HEK293 (cell line): ENCODE results near the gene PACRG.

Source experiments
- CTCF ChIA-PET: fragments of 350-600 bp; formaldehyde crosslinking; extraction: SDS; loops from one replicate; lab custom pipeline; 2021; ENCODE audit warnings: antibody characterized with exemption; lab: Yijun Ruan, JAX
- POLR2A ChIA-PET: fragments of 300-600 bp; formaldehyde crosslinking; extraction: SDS; loops from one replicate; lab custom pipeline; 2020; ENCODE audit warnings: antibody characterized with exemption, inconsistent platforms; lab: Yijun Ruan, JAX
- H3K27ac ChIP-seq: fragments of 200-500 bp; sonication (Bioruptor generic); 2 replicates; pipeline ENCODE4 v1.5.1; 2014; ENCODE audit warnings: low read depth, low read length, control low read depth, inconsistent platforms; ENCODE audit errors: extremely low read depth
- H3K36me3 ChIP-seq, 2 experiments: fragments of 200-500 bp in 1 of 2; sonication (Bioruptor generic) in 1 of 2; 1 replicate in 1 of 2; 2 replicates in 1 of 2; pipeline ENCODE4 v1.5.1; 2014 to 2017; ENCODE audit warnings: inconsistent platforms in 2 of 2, low read length in 2 of 2; ENCODE audit not compliant: control insufficient read depth in 2 of 2, insufficient read depth in 1 of 2
- H3K4me1 ChIP-seq: fragments of 200-500 bp; sonication (Bioruptor generic); 2 replicates; pipeline ENCODE4 v1.5.1; 2014; ENCODE audit warnings: mild to moderate bottlenecking, low read length, inconsistent platforms; ENCODE audit not compliant: control insufficient read depth, insufficient read depth
- H3K4me3 ChIP-seq: 2 replicates; pipeline ENCODE4 v1.5.1; 2011; ENCODE audit warnings: low read depth, mild to moderate bottlenecking, control low read depth, low read length, moderate library complexity
- H3K9me3 ChIP-seq: fragments of 200-500 bp; sonication (Bioruptor generic); 2 replicates; pipeline ENCODE4 v1.5.1; 2014; ENCODE audit warnings: low read depth, low read length, inconsistent platforms; ENCODE audit not compliant: control insufficient read depth, insufficient read depth
- EGR2 ChIP-seq: fragments of 450-650 bp; formaldehyde crosslinking; IDR thresholded peaks from 2 replicates; pipeline ENCODE4 v1.5.1; 2016; ENCODE audit warnings: low read depth, missing biosample characterization, missing genetic modification characterization
- GFI1B ChIP-seq: fragments of 450-650 bp; formaldehyde crosslinking; IDR thresholded peaks from 2 replicates; pipeline ENCODE4 v1.5.1; 2016; ENCODE audit warnings: missing biosample characterization, missing genetic modification characterization
- KLF10 ChIP-seq: fragments of 450-650 bp; IDR thresholded peaks from 2 replicates; pipeline ENCODE4 v1.5.1; 2018; ENCODE audit warnings: missing biosample characterization, mild to moderate bottlenecking, missing genetic modification characterization
- KLF16 ChIP-seq: fragments of 450-650 bp; formaldehyde crosslinking; IDR thresholded peaks from 2 replicates; pipeline ENCODE4 v1.5.1; 2017; ENCODE audit warnings: missing biosample characterization, missing genetic modification characterization
- SP2 ChIP-seq: fragments of 450-650 bp; formaldehyde crosslinking; IDR thresholded peaks from 2 replicates; pipeline ENCODE4 v1.5.1; 2016; ENCODE audit warnings: missing biosample characterization, missing genetic modification characterization
- SP3 ChIP-seq: fragments of 450-650 bp; formaldehyde crosslinking; IDR thresholded peaks from 2 replicates; pipeline ENCODE4 v1.5.1; 2016; ENCODE audit warnings: missing biosample characterization, missing genetic modification characterization
- ZBTB1 ChIP-seq: fragments of 450-650 bp; formaldehyde crosslinking; IDR thresholded peaks from 2 replicates; pipeline ENCODE4 v1.5.1; 2016; ENCODE audit warnings: missing biosample characterization, missing genetic modification characterization
- ZBTB20 ChIP-seq: fragments of 450-650 bp; formaldehyde crosslinking; IDR thresholded peaks from 2 replicates; pipeline ENCODE4 v1.5.1; 2016; ENCODE audit warnings: missing biosample characterization, missing genetic modification characterization
- ZBTB48 ChIP-seq: fragments of 450-650 bp; formaldehyde crosslinking; IDR thresholded peaks from 2 replicates; pipeline ENCODE4 v1.5.1; 2016; ENCODE audit warnings: missing biosample characterization, missing genetic modification characterization
- ZBTB8A ChIP-seq: fragments of 450-650 bp; formaldehyde crosslinking; IDR thresholded peaks from 2 replicates; pipeline ENCODE4 v1.5.1; 2016; ENCODE audit warnings: missing biosample characterization, missing genetic modification characterization
- ZEB2 ChIP-seq: fragments of 450-650 bp; formaldehyde crosslinking; IDR thresholded peaks from 2 replicates; pipeline ENCODE4 v1.5.1; 2016; ENCODE audit warnings: missing biosample characterization, missing genetic modification characterization
- ZNF133 ChIP-seq: fragments of 450-650 bp; formaldehyde crosslinking; IDR thresholded peaks from 2 replicates; pipeline ENCODE4 v1.5.1; 2016; ENCODE audit warnings: missing biosample characterization, missing genetic modification characterization
- ZNF214 ChIP-seq: fragments of 450-650 bp; formaldehyde crosslinking; IDR thresholded peaks from 2 replicates; pipeline ENCODE4 v1.5.1; 2017; ENCODE audit warnings: missing biosample characterization, mild to moderate bottlenecking, missing genetic modification characterization, borderline replicate concordance
- ZNF223 ChIP-seq: fragments of 450-650 bp; formaldehyde crosslinking; IDR thresholded peaks from 2 replicates; pipeline ENCODE4 v1.5.1; 2016; ENCODE audit warnings: missing biosample characterization, missing genetic modification characterization
- ZNF24 ChIP-seq: fragments of 450-650 bp; formaldehyde crosslinking; IDR thresholded peaks from 2 replicates; pipeline ENCODE4 v1.5.1; 2016; ENCODE audit warnings: missing biosample characterization, missing genetic modification characterization
- ZNF266 ChIP-seq: fragments of 450-650 bp; formaldehyde crosslinking; IDR thresholded peaks from 2 replicates; pipeline ENCODE4 v1.5.1; 2016; ENCODE audit warnings: missing biosample characterization, missing genetic modification characterization, low read depth
- ZNF311 ChIP-seq: fragments of 450-650 bp; formaldehyde crosslinking; IDR thresholded peaks from 2 replicates; pipeline ENCODE4 v1.5.1; 2017; ENCODE audit warnings: missing biosample characterization, missing genetic modification characterization, borderline replicate concordance
- ZNF394 ChIP-seq: fragments of 450-650 bp; formaldehyde crosslinking; IDR thresholded peaks from 2 replicates; pipeline ENCODE4 v1.5.1; 2016; ENCODE audit warnings: missing biosample characterization, missing genetic modification characterization, mild to moderate bottlenecking, moderate library complexity, borderline replicate concordance
- ZNF521 ChIP-seq: fragments of 450-650 bp; formaldehyde crosslinking; IDR thresholded peaks from 2 replicates; pipeline ENCODE4 v1.5.1; 2017; ENCODE audit warnings: missing biosample characterization, mild to moderate bottlenecking, missing genetic modification characterization
- ZNF548 ChIP-seq: fragments of 450-650 bp; formaldehyde crosslinking; IDR thresholded peaks from 2 replicates; pipeline ENCODE4 v1.5.1; 2016; ENCODE audit warnings: missing biosample characterization, missing genetic modification characterization
- ZNF549 ChIP-seq: fragments of 450-650 bp; IDR thresholded peaks from 2 replicates; pipeline ENCODE4 v1.5.1; 2018; ENCODE audit warnings: missing biosample characterization, missing genetic modification characterization, mild to moderate bottlenecking, inconsistent platforms, moderate library complexity
- ZNF555 ChIP-seq: fragments of 450-650 bp; formaldehyde crosslinking; conservative IDR thresholded peaks from 2 replicates; pipeline ENCODE4 v1.5.1; 2017; ENCODE audit warnings: missing biosample characterization, mild to moderate bottlenecking, missing genetic modification characterization, inconsistent platforms
- ZNF596 ChIP-seq: fragments of 450-650 bp; IDR thresholded peaks from 2 replicates; pipeline ENCODE4 v1.5.0; 2018; ENCODE audit warnings: missing biosample characterization, mild to moderate bottlenecking, missing genetic modification characterization, moderate library complexity
- ZNF610 ChIP-seq: fragments of 450-650 bp; formaldehyde crosslinking; IDR thresholded peaks from 2 replicates; pipeline ENCODE4 v1.5.1; 2016; ENCODE audit warnings: missing biosample characterization, missing genetic modification characterization, borderline replicate concordance
- ZNF654 ChIP-seq: fragments of 450-650 bp; formaldehyde crosslinking; IDR thresholded peaks from 2 replicates; pipeline ENCODE4 v1.5.1; 2016; ENCODE audit warnings: low read depth, missing biosample characterization, missing genetic modification characterization
- ZSCAN23 ChIP-seq: fragments of 450-650 bp; formaldehyde crosslinking; IDR thresholded peaks from 2 replicates; pipeline ENCODE4 v1.5.1; 2016; ENCODE audit warnings: missing biosample characterization, missing genetic modification characterization
- TF ChIP-seq, protein P1 (sequence below): fragments of 450-650 bp; formaldehyde crosslinking; IDR thresholded peaks from 2 replicates; pipeline ENCODE4; 2016; ENCODE audit warnings: missing biosample characterization, missing genetic modification characterization
- TF ChIP-seq, protein P2 (sequence below): IDR thresholded peaks from 2 replicates; pipeline ENCODE4 v1.6.1; 2011; ENCODE audit warnings: mild to moderate bottlenecking, low read depth, low read length, borderline replicate concordance
- TF ChIP-seq, protein P3 (sequence below): fragments of 450-650 bp; formaldehyde crosslinking; IDR thresholded peaks from 2 replicates; pipeline ENCODE4 v1.5.1; 2016; ENCODE audit warnings: missing biosample characterization, missing genetic modification characterization
- TF ChIP-seq, protein P4 (sequence below): fragments of 450-650 bp; formaldehyde crosslinking; IDR thresholded peaks from 2 replicates; pipeline ENCODE4 v1.5.1; 2016; ENCODE audit warnings: missing biosample characterization, missing genetic modification characterization, borderline replicate concordance

The PACRG gene

DNA sequence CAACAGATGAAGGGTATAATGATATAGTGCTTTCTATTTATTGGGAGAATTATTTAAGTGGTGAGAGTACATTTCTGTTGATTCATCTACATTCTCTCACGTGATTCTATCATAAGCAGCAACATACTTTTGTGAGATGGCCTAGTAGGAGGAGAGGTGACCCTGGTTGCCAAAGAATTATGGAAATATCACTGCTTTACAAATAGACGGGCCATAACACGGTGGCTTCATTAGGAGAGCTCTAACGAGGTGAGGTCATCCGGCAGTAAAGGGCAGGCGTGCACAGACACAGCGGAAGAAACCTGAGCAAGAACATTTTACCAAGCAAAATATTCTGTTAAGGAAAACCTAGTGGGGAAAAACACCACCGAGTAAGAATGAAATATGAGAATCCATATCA lies 349.4 kb downstream of the PACRG start:
- Histone ChIP-seq H3K9me3 (no peaks in the 10 kb centered on the region), H3K4me1 (no peaks in the 10 kb centered on the region), H3K36me3 (no peaks in the 10 kb centered on the region), H3K27ac (no peak overlapping the region), H3K4me3 (no peak overlapping the region)
- POLR2A ChIA-PET: no interaction called here
- CTCF ChIA-PET: no interaction called here
- TF ChIP-seq GFI1B (tag by site-specific recombination) (no peak), ZNF654 (tag by site-specific recombination) (no peak), ZNF223 (tag by site-specific recombination) (no peak), ZNF549 (no peak)

DNA sequence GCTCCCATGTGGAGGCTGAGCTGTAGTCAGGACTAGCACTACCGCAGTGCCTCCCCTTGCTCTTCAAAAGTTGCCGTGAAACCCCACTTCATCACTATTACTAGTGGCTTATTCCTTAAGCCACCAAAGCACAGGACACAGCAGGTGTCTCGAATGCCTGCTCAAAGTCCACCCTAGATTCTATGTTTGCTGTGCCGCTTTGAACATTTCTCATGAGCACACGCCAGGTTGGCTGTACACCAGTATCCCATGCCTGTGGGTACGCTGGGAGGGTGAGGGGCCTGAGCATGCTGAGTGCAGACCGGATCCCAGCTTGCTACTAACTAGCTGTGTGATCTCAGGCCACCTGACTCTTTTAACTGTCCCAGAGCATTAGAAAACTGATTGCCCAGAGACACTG lies 350.9 kb downstream of the PACRG start:
- H3K4me3 ChIP-seq: no peak overlapping the region
- H3K9me3 ChIP-seq: no peaks in the 10 kb centered on the region
- TF ChIP-seq, protein P1, sequence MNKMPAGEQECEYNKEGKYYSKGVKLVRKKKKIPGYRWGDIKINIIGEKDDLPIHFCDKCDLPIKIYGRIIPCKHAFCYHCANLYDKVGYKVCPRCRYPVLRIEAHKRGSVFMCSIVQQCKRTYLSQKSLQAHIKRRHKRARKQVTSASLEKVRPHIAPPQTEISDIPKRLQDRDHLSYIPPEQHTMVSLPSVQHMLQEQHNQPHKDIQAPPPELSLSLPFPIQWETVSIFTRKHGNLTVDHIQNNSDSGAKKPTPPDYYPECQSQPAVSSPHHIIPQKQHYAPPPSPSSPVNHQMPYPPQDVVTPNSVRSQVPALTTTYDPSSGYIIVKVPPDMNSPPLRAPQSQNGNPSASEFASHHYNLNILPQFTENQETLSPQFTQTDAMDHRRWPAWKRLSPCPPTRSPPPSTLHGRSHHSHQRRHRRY: no peak
- TF ChIP-seq ZNF394 (tag by site-specific recombination) (no peak), ZNF548 (tag by site-specific recombination) (no peak), ZSCAN23 (tag by site-specific recombination) (no peak), KLF16 (tag by site-specific recombination) (no peak), ZNF610 (tag by site-specific recombination) (no peak), KLF10 (tag by site-specific recombination) (no peak), EGR2 (tag by site-specific recombination) (no peak), ZNF596 (tag by site-specific recombination) (no peak), ZBTB20 (tag by site-specific recombination) (no peak)
- TF ChIP-seq, protein P2, sequence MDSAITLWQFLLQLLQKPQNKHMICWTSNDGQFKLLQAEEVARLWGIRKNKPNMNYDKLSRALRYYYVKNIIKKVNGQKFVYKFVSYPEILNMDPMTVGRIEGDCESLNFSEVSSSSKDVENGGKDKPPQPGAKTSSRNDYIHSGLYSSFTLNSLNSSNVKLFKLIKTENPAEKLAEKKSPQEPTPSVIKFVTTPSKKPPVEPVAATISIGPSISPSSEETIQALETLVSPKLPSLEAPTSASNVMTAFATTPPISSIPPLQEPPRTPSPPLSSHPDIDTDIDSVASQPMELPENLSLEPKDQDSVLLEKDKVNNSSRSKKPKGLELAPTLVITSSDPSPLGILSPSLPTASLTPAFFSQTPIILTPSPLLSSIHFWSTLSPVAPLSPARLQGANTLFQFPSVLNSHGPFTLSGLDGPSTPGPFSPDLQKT: no peak
- CTCF ChIA-PET: no interaction called here
- H3K4me1 ChIP-seq: no peaks in the 10 kb centered on the region
- H3K36me3 ChIP-seq: no peaks in the 10 kb centered on the region
- POLR2A ChIA-PET: no interaction called here
- no peak overlapping the region for H3K27ac ChIP-seq

DNA sequence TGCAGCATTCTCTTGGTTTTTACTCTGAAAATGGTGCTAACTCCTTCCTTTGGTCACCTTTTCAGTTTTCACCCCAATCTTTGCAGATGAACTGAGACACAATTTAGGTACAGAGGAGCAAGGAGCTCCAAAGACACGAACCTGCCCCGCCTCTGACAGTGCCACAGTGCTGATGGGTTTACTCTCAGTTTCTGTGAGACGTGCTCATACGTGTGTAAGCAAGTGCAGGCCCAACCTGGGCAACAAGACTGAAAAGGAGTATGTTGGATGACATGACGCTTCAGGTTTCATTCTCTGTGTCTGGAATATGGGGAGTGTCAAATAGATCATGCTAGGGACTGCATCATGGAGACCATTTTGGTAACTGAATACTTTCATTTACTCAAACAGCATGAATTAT lies 352.5 kb downstream of the PACRG start:
- Histone ChIP-seq H3K27ac (no peak overlapping the region), H3K36me3 (no peaks in the 10 kb centered on the region), H3K4me1 (no peaks in the 10 kb centered on the region)
- ChIA-PET POLR2A (no interaction called here), CTCF (no interaction called here)
- TF ChIP-seq ZBTB8A (no peak), ZNF521 (no peak), ZBTB1 (no peak), ZNF549 (no peak), ZNF394 (tag by site-specific recombination) (no peak), ZEB2 (tag by site-specific recombination) (no peak), SP3 (tag by site-specific recombination) (no peak), SP2 (tag by site-specific recombination) (no peak), ZNF24 (tag by site-specific recombination) (no peak), ZNF555 (tag by site-specific recombination) (no peak), ZNF311 (tag by site-specific recombination) (no peak), ZNF266 (tag by site-specific recombination) (no peak), ZNF133 (tag by site-specific recombination) (no peak), ZNF214 (tag by site-specific recombination) (no peak), ZBTB48 (tag by site-specific recombination) (no peak)
- TF ChIP-seq, protein P3, sequence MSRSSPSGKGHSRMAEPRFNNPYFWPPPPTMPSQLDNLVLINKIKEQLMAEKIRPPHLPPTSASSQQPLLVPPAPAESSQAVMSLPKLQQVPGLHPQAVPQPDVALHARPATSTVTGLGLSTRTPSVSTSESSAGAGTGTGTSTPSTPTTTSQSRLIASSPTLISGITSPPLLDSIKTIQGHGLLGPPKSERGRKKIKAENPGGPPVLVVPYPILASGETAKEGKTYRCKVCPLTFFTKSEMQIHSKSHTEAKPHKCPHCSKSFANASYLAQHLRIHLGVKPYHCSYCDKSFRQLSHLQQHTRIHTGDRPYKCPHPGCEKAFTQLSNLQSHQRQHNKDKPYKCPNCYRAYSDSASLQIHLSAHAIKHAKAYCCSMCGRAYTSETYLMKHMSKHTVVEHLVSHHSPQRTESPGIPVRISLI (tag by site-specific recombination): no peak
- TF ChIP-seq, protein P4, sequence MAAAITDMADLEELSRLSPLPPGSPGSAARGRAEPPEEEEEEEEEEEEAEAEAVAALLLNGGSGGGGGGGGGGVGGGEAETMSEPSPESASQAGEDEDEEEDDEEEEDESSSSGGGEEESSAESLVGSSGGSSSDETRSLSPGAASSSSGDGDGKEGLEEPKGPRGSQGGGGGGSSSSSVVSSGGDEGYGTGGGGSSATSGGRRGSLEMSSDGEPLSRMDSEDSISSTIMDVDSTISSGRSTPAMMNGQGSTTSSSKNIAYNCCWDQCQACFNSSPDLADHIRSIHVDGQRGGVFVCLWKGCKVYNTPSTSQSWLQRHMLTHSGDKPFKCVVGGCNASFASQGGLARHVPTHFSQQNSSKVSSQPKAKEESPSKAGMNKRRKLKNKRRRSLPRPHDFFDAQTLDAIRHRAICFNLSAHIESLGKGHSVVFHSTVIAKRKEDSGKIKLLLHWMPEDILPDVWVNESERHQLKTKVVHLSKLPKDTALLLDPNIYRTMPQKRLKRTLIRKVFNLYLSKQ (tag by site-specific recombination): no peak
- TF ChIP-seq, all 188 proteins: peak for 0
- Histone ChIP-seq H3K4me3 (no peak overlapping the region), H3K9me3 (no peaks in the 10 kb centered on the region)
